Activated CD8-positive, alpha-beta memory T cell treated with anti-CD3 and anti-CD28 coated beads, Interleukin-2, amount 50 U/mL, for 24 hours (primary cell): ENCODE data around the gene MS4A12.
"Not testable (repeated sequence)": the region's sequence is repeated elsewhere in the genome, so short reads cannot be mapped to it uniquely, and the experiment has no call there.

ENCODE experiments used
- DNase-seq: peaks from one replicate; pipeline ENCODE4 v3.0.0-alpha.2; 2020; ENCODE audit errors: extremely low read depth

MS4A12 gene

DNA sequence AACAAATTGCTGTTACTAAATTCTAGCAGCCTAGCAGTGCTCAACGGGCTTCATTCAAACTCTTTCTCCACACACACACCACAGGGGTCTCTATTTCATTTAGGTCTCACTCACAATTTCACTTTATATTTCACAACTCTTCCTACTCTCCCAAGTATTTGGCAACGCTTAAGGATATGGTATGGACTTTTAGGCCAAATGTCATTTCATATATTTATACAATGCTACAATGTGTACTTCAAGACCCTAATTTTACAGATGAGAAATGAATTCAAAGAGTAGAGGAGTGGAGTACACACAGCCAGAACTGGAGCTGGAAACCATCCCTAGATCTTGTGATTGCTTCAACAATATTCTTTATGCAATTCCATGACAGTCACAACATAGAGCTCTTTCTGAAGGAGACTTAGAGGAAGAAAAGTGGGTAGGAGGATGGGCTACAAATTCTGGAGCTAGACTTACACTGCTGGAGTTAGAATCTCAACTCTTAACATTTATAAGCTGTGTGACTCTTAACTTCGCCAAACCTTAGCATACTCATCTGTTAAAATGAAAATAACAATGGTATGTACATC, 20.2 kb downstream of the MS4A12 start:
- no peak for DNase-seq

DNA sequence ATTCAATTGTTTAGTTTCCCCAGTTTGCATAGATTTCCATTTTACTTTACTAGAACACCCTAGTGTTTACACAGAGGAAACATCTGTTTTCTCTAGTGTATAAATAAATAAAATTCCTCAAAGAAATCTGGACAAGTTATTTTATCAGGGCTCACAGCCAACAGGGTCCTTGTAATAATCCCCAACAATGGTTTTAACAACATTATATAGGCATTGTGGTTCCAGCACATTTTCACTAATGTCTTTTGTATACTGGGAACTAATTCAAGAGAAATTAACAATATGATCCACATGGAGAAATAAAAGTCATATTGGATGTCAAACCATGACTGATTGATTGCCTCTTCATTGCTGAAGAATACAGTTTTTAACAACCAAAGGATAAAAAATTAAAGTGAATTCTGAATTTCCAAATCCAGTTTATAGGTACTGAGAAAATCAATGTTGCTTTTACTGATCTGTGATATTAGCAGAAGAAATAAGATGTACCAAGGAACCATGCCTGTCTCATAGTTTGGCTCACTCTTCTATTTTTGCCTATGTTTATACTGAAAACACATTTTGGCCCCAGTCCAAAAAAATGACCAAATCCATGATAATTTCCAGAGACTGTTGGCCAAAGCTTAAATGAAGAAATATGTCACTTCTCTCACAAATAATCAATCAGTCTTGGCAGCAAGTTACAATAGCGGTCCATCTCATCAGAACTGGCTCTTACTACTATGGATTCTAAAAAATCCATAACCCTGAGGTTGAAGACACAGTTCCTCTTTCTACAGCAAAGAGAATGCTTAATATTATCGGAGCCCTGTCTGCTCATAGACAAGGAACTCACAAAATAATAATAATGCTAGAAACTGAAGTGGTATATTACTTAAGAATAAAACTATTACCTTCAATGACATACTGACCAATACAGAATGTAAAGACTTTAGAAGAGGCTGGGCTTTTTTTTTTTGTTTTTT, 21.2 kb downstream of the MS4A12 start:
- DNase-seq: no peak

DNA sequence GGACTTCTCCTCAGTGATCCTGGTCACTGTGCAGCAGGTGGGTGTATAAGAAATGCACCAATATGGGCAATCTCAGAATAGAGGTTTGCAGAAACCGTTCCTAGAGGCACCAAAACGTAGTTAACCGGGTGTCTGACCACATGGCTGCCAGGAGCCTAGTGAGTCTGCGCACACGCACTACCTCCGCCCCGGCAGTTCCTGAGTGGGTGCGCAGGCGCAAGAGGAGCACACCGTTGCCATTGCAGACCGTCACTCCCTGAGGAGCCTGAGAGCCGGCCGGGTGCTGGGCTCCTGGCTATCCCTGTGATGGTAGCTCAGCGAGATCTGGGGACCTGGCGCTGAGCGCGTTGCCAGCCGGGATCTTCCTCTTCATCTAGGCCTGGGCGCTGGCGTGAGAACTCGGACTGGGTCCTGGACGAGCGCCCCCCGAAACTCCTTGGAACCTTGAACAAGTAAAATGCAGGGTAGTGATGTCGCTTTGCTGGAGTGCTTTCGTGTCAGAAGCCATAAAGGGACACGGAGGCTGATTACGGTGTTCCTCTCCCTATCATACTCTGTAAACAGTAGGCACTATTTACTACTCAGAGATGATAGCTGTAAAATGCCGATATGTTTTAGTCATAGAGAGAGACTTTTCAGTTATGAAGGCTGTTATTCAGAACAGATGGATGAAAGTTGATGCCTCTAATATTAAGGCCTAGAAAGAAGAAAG, 22.7 kb downstream of the MS4A12 start, which contains the start of gene MS4A13:
MS4A13 (plus strand) TSS at position 249 of the 712 bp plus-strand sequence. CDS start 2,692 bp downstream, outside the sequence.
- DNase-seq: no peak

DNA sequence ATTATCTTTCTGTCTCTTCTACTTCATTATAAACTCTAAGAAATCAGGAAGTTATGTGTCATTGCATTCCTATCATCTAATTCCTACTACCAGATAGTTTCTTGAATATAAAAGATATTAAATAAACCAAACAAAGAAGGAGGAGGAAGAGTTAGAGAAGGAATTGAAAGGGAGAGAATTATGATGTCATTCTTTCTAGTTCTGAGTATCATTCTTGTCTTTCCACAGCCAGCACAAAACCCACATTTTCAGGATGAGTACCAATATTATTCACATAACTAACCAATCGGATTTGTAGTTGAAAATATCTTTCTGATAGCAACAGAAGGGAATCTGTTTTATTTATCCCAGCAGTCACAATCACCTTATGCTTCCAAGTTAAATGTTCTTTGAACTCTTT, 35.9 kb downstream of the MS4A12 start:
- DNase-seq: no peak

DNA sequence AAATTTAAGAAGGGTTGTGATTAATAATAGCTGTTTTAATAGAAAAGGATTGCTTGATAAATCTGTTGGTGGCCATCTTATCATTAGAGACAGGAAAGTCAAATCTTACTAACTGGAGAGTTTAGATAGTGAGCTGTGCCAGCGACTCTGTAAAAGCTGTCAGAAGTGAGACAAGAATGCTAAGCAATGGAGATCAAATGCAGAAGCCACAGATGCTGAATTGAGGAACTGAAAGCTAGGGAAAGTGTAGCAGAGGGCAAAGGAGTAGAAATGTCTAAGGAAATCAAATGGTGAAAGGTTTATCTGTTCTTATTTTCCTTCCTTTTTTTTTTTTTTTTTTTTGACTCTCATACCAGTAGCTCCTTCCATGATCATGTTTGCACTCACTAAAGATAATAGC, 36.4 kb downstream of the MS4A12 start:
- no peak for DNase-seq

DNA sequence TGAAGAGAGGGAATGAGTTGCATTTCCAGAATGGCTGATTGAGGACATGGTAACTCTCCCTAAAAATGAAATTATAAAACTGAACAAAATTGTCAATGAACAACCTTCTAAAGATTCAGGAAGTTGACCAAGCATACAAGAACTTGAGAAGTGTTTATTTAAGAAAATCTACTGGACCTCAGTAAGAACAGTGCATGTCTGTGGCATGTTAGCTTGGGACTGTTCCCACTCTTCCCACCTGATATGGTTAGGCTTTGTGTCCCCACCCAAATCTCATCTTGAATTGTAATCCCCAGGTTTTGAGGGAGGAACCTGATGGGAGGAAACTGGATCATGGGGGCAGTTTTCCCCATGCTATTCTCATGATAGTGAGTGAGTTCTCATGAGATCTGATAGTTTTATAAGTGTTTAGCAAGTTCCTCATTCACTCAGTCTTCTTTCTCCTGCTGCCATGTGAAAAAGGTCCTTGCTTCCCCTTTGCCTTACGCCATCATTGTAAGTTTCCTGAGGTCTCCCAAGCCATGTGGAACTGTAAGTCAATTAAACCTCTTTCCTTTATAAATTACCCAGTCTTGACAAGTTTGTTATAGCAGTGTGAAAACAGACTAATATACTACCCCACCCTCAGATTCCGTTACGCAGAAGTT, 38.0 kb downstream of the MS4A12 start:
- DNase-seq: no peak

DNA sequence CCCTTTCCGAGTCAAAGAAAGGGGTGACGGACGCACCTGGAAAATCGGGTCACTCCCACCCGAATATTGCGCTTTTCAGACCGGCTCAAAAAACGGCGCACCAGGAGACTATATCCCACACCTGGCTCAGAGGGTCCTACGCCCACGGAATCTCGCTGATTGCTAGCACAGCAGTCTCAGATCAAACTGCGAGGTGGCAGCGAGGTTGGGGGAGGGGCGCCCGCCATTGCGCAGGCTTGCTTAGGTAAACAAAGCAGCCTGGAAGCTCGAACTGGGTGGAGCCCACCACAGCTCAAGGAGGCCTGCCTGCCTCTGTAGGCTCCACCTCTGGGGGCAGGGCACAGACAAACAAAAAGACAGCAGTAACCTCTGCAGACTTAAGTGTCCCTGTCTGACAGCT, 39.8 kb downstream of the MS4A12 start:
- not testable (repeated sequence) for DNase-seq

DNA sequence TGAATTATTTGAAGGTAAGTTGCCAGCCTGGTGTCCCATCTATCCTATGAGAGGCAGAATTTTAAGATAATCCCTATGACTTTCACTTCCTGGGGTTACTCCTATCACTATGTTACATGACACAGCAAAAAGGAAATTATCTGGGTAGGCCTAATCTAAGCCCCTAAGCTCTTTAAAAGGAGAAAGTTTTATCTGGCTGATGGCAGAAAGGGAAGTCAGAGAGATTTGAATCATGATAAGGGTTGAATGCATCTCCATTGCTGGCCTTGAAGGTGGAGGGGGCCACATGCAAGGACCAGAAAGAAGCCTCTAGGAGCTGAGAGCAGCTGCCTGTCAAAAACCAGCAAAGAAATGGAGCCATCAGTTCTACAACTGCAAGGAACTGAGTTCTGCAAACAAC, 46.0 kb downstream of the MS4A12 start:
- not testable (repeated sequence) for DNase-seq

DNA sequence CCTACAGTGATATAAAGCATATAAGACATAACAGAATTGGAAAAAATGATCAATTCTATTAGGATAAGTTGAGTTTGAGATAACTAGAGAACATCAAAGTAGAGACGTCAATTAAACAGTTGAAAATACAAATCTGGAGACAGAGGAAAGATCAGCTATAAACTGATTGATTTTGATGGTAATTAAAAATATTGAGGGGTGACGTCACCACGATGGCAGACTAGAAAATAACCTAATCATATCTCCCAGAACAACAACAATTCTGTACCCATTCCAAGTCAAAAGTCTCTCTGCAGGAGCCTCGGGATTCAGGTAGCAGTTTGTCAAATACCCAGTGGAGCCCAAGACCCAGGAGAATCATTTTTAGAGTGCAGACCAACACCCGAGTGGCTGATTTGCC, 51.5 kb downstream of the MS4A12 start:
- DNase-seq: no peak
